GM23248 (cell line): ENCODE measurements around the gene AP1M1. TPM values are rescaled to one million over a fixed set of nuclear protein-coding genes. Genes with fewer than 3 reads are reported as not detected.

Source experiments
- DNase-seq: peaks from one replicate; pipeline ENCODE4 v3.0.0-alpha.2; 2015
- H2AFZ ChIP-seq: fragments of 200-600 bp; sonication (generic); 2 replicates; pipeline ENCODE4 v1.6.1; 2016; ENCODE audit warnings: antibody characterized with exemption
- H3F3A ChIP-seq: fragments of 200-600 bp; sonication (generic); 2 replicates; pipeline ENCODE4 v1.6.1; 2016; ENCODE audit warnings: mild to moderate bottlenecking, antibody characterized with exemption, mixed run types; ENCODE audit not compliant: insufficient read depth
- H3K27ac ChIP-seq: fragments of 200-600 bp; sonication (generic); 2 replicates; pipeline ENCODE4 v1.5.1; 2016; ENCODE audit warnings: mild to moderate bottlenecking
- H3K27me3 ChIP-seq: fragments of 200-600 bp; sonication (generic); replicated peaks from 2 replicates; pipeline ENCODE4 v1.6.1; 2016; ENCODE audit warnings: mild to moderate bottlenecking; ENCODE audit not compliant: insufficient read depth
- H3K36me3 ChIP-seq: fragments of 200-600 bp; sonication (generic); 2 replicates; pipeline ENCODE4 v1.6.1; 2016; ENCODE audit warnings: low read depth, mild to moderate bottlenecking
- H3K4me1 ChIP-seq: fragments of 200-600 bp; sonication (generic); 2 replicates; pipeline ENCODE4 v1.6.1; 2016; ENCODE audit warnings: mild to moderate bottlenecking; ENCODE audit not compliant: insufficient read depth
- H3K4me2 ChIP-seq: fragments of 200-600 bp; sonication (generic); one replicate; pipeline ENCODE4 v1.6.1; 2016; ENCODE audit warnings: mild to moderate bottlenecking; ENCODE audit not compliant: unreplicated experiment
- H3K4me3 ChIP-seq: fragments of 200-600 bp; sonication (generic); 2 replicates; pipeline ENCODE4 v1.5.1; 2016; ENCODE audit warnings: mild to moderate bottlenecking
- H3K79me2 ChIP-seq: fragments of 200-600 bp; sonication (generic); 2 replicates; pipeline ENCODE4 v1.6.1; 2016; ENCODE audit warnings: mild to moderate bottlenecking; ENCODE audit not compliant: insufficient read depth
- H3K9ac ChIP-seq: fragments of 200-600 bp; sonication (generic); 2 replicates; pipeline ENCODE4 v1.6.1; 2016; ENCODE audit warnings: mild to moderate bottlenecking
- H3K9me2 ChIP-seq: fragments of 200-600 bp; sonication (generic); 2 replicates; pipeline ENCODE4 v1.6.1; 2016; ENCODE audit warnings: mixed run types, mild to moderate bottlenecking, moderate library complexity; ENCODE audit not compliant: insufficient read depth
- H3K9me3 ChIP-seq: fragments of 200-600 bp; sonication (generic); one replicate; pipeline ENCODE4 v1.6.1; 2017; ENCODE audit warnings: low read depth
- H4K20me1 ChIP-seq: fragments of 200-600 bp; sonication (generic); 2 replicates; pipeline ENCODE4 v1.6.0; 2016; ENCODE audit not compliant: insufficient read depth
- EZH2 ChIP-seq: fragments of 200-600 bp; sonication (generic); IDR thresholded peaks from 2 replicates; pipeline ENCODE4 v1.6.1; 2018; ENCODE audit warnings: antibody characterized with exemption, mild to moderate bottlenecking; ENCODE audit not compliant: insufficient read depth, poor library complexity, severe bottlenecking
- EZH2phosphoT487 ChIP-seq: fragments of 200-600 bp; sonication (generic); IDR thresholded peaks from 2 replicates; pipeline ENCODE4 v1.6.1; 2018; ENCODE audit warnings: antibody characterized with exemption, moderate library complexity, mild to moderate bottlenecking, low read depth; ENCODE audit not compliant: insufficient read depth
- WGBS, 2 experiments: methylation state at CpG; one replicate each; pipeline ENCODE4 v1.1.6; 2015 to 2017; ENCODE audit warnings: low lambda C conversion rate in 2 of 2, low coverage in 1 of 2; ENCODE audit errors: missing lambda C conversion rate in 2 of 2; 5-methylcytosine and 5-hydroxymethylcytosine counted together
- in situ Hi-C: fragments of 300-500 bp; cut with MboI; formaldehyde crosslinking; loops from 2 replicates; pipeline ENCODE4 v1.15.0; 2020
- polyA plus RNA-seq: library from polyadenylated mRNA; unstranded; fragments of >200 nt; fragmentation: Nextera tagmentation; extraction: Ambion mirVana; gene quantifications from 2 replicates; pipeline ENCODE4 v1.2.1, GENCODE V29; 2016
- total RNA-seq: library from RNA; depleted of rRNA; stranded (reverse); fragments of >200 nt; shearing (Covaris generic); gene quantifications from 2 replicates; pipeline ENCODE4 v1.2.3, GENCODE V29; 2014

Gene AP1M1
- total and polyA plus RNA-seq, 2 experiments from 2014 or later = 90.0 to 96.2 TPM

DNA sequence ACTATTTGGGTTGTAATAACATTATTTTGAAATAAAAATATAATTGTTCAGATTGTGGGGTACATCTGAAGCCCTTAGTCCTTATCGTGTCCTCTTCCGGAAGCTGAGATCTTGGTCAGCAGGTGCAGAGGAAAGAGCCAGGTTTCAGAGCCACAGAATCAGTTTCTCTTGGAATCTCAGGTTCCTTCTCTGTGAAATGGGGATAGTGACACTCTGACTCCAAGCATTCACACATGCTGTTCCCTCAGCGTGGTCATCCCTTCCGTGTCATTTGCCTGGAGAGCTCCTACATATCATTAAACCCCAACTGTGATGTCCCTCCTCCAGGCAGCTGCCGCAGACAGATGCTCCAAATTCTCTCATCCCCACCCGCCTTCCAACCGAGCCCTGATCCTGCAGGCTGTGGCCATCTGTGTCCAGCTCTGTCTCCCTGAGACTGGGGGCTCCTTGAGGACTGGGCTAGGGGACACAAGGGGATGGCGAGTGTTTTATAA lies 59.8 kb downstream of the AP1M1 start:
- H3K4me3 ChIP-seq = no peak overlapping the region
- H2AFZ ChIP-seq = no peak overlapping the region
- no peak overlapping the region for H3K27ac ChIP-seq
- no peaks in the 10 kb centered on the region for H3K27me3 ChIP-seq
- H4K20me1 ChIP-seq = no peaks in the 10 kb centered on the region
- in situ Hi-C loops = no loop called here
- H3K4me1 ChIP-seq = no peaks in the 10 kb centered on the region
- no peak overlapping the region for H3K4me2 ChIP-seq
- no peaks in the 10 kb centered on the region for H3F3A ChIP-seq
- WGBS, 2 experiments = 75 to 80% methylated on average over 8 of the region's 8 CpGs
- H3K9me3 ChIP-seq = no peaks in the 10 kb centered on the region
- no peaks in the 10 kb centered on the region for H3K36me3 ChIP-seq
- H3K79me2 ChIP-seq = no peaks in the 10 kb centered on the region
- TF ChIP-seq EZH2 = no peak
- TF ChIP-seq EZH2phosphoT487 = no peak
- H3K9me2 ChIP-seq = no peaks in the 10 kb centered on the region
- no peak overlapping the region for H3K9ac ChIP-seq
- no peak for DNase-seq

DNA sequence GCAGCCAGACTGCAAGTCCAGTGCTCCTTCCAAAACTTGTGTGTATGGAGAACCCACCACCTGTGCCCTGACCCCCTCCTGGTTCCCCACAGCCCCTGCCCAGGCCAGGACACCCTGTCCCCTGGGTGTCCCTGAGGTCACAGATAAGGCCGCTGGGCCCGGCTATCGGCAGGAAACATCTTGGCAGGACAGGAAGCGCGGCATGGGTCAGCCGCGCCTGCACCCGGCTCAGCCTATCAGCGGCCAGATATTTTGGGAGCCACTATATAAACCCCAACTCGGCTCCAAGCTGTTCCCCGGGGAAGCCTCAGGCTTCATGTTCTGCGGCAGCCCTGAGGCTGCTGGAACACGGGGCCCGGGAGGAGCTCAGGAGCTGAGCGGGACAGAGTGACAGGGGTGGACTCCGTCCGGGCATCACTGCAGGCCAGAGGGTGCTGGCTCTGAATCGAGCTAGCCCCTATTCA lies 60.8 kb downstream of the AP1M1 start:
- Histone ChIP-seq H2AFZ (no peak overlapping the region), H3K9me3 (no peaks in the 10 kb centered on the region), H3K79me2 (no peaks in the 10 kb centered on the region), H4K20me1 (no peaks in the 10 kb centered on the region), H3K4me2 (no peak overlapping the region), H3K27me3 (no peaks in the 10 kb centered on the region), H3K4me3 (no peak overlapping the region), H3K27ac (no peak overlapping the region), H3F3A (no peaks in the 10 kb centered on the region), H3K9me2 (no peaks in the 10 kb centered on the region), H3K9ac (no peak overlapping the region), H3K36me3 (no peaks in the 10 kb centered on the region), H3K4me1 (no peaks in the 10 kb centered on the region)
- 80 to 86% methylated on average over 16 to 18 of the region's 18 CpGs for WGBS, 2 experiments
- no peak for TF ChIP-seq EZH2phosphoT487
- no peak for TF ChIP-seq EZH2
- in situ Hi-C loops = no loop called here
- no peak for DNase-seq

DNA sequence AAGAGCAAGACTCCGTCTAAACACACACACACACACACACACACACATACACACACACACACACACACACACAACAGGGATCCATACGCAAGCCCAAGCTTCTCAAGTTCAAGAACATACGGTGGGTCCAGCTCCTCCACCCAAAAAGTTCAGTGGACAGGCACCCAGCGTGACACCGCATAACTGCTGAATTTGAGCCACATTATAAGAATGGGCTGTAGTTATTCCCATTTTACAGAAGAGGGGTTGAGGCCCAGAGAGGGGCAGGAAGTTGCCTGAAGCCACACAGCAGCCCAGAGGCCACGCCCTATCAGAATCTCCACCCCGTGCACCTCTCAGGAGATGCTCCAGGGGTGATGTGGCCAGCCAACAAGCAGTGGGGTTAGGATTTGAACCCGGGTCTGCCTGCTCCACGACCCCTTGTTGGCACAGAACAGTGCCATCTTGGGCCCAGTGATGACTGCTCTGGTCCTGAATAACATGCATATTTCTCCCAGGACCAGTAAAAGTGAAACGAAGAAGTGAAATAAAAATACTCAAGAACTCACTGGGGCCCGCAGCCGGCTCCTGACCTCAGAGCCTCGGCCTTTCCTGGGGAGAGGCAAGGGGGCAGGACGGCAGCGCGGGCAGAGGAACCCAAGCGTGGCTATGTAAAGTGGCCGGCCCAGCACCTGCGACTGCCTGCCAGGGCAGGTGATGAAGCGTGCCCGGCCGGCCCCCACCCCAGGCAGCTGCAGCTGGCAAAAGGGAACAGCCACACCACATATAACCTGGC lies 61.9 kb downstream of the AP1M1 start:
- Histone ChIP-seq H3F3A (no peaks in the 10 kb centered on the region), H4K20me1 (no peaks in the 10 kb centered on the region), H3K9me2 (no peaks in the 10 kb centered on the region), H3K27ac (no peak overlapping the region), H3K4me3 (no peak overlapping the region), H3K9me3 (no peaks in the 10 kb centered on the region), H3K27me3 (no peaks in the 10 kb centered on the region), H2AFZ (no peak overlapping the region), H3K36me3 (no peaks in the 10 kb centered on the region), H3K4me2 (no peak overlapping the region), H3K79me2 (no peaks in the 10 kb centered on the region), H3K9ac (no peak overlapping the region), H3K4me1 (no peaks in the 10 kb centered on the region)
- DNase-seq = no peak
- TF ChIP-seq EZH2 (no peak), EZH2phosphoT487 (no peak)
- WGBS, 2 experiments = 72 to 80% methylated on average over 21 to 22 of the region's 22 CpGs
- in situ Hi-C loops = no loop called here

GRCh38 chr19:16260160-16260811 lies 62.6 kb downstream of the AP1M1 start:
- in situ Hi-C loops = no loop called here
- Histone ChIP-seq H3K9me3 (no peaks in the 10 kb centered on the region), H3K79me2 (no peaks in the 10 kb centered on the region), H3K27ac (no peak overlapping the region), H3K36me3 (no peaks in the 10 kb centered on the region), H3K4me3 (no peak overlapping the region), H3K4me1 (no peaks in the 10 kb centered on the region), H3K27me3 (no peaks in the 10 kb centered on the region), H3K9me2 (no peaks in the 10 kb centered on the region), H2AFZ (no peak overlapping the region), H3K4me2 (no peak overlapping the region), H3F3A (no peaks in the 10 kb centered on the region), H4K20me1 (no peaks in the 10 kb centered on the region), H3K9ac (no peak overlapping the region)
- DNase-seq = no peak
- TF ChIP-seq EZH2 (no peak), EZH2phosphoT487 (no peak)
- WGBS, 2 experiments = 71 to 80% methylated on average over 4 of the region's 4 CpGs
